Measurements from ENCODE around the gene MIB2. TPM values are rescaled to one million over a fixed set of nuclear protein-coding genes. Genes with fewer than 3 reads are reported as not detected.

MIB2 gene
- total RNA-seq, 3 donors from 2014 or later (not counting 1 experiment from before 2014, with no cell fraction given) = 44.9 to 54.1 (median 46.0) TPM

- no peak overlapping the region for H3K4me3 Mint-ChIP-seq
- no peak for TF ChIP-seq CTCF (IDR thresholded peaks at IDR 0.05)
- peak in 1 of 3 donors; percentile 42 for ATAC-seq
- Histone ChIP-seq H3K9me3 (ENCODE audit: control insufficient read depth, insufficient read depth, low read length) (no peaks in the 10 kb centered on the region), H3K4me1 (ENCODE audit: control insufficient read depth, insufficient read depth, low read length) (peaks cover 3% of the 10 kb centered on the region), H3K27ac (ENCODE audit: low read length) (no peak overlapping the region), H3K36me3 (ENCODE audit: control insufficient read depth, insufficient read depth, low read length) (peaks cover 35% of the 10 kb centered on the region), H3K27me3 (ENCODE audit: control insufficient read depth, insufficient read depth, low read length) (no peaks in the 10 kb centered on the region), H3K4me3 (ENCODE audit: low read length) (no peak overlapping the region)
- intact Hi-C loops (cut with micrococcal nuclease) = no loop called here
- H3K27me3 Mint-ChIP-seq (ENCODE audit: low read depth in 2 of 2) = no peaks in the 10 kb centered on the region
- H3K9me3 Mint-ChIP-seq = no peaks in the 10 kb centered on the region
- H3K36me3 Mint-ChIP-seq = no peaks in the 10 kb centered on the region
- WGBS (ENCODE audit: insufficient coverage) = 94% methylated on average over 25 of the region's 25 CpGs
- H3K4me1 Mint-ChIP-seq = no peaks in the 10 kb centered on the region
- no peak overlapping the region for H3K27ac Mint-ChIP-seq
- DNase-seq = peak; percentile 24 to 51
Observed at GRCh38 chr1:1665815-1666251, 50.5 kb downstream of the MIB2 start.

GRCh38 chr1:1666526-1666925 lies 51.2 kb downstream of the MIB2 start:
- Histone ChIP-seq H3K4me3 (ENCODE audit: low read length) (no peak overlapping the region), H3K4me1 (ENCODE audit: control insufficient read depth, insufficient read depth, low read length) (peaks cover 3% of the 10 kb centered on the region), H3K27me3 (ENCODE audit: control insufficient read depth, insufficient read depth, low read length) (no peaks in the 10 kb centered on the region), H3K9me3 (ENCODE audit: control insufficient read depth, insufficient read depth, low read length) (no peaks in the 10 kb centered on the region), H3K36me3 (ENCODE audit: control insufficient read depth, insufficient read depth, low read length) (peaks cover 42% of the 10 kb centered on the region), H3K27ac (ENCODE audit: low read length) (no peak overlapping the region)
- no peak for DNase-seq
- H3K4me3 Mint-ChIP-seq = no peak overlapping the region
- no peaks in the 10 kb centered on the region for H3K9me3 Mint-ChIP-seq
- no peaks in the 10 kb centered on the region for H3K4me1 Mint-ChIP-seq
- WGBS (ENCODE audit: insufficient coverage) = 98% methylated on average over 15 of the region's 15 CpGs
- no peak overlapping the region for H3K27ac Mint-ChIP-seq
- intact Hi-C loops (cut with micrococcal nuclease) = no loop called here
- no peaks in the 10 kb centered on the region for H3K27me3 Mint-ChIP-seq (ENCODE audit: low read depth in 2 of 2)
- TF ChIP-seq CTCF (IDR thresholded peaks at IDR 0.05) = no peak
- ATAC-seq = no peak
- no peaks in the 10 kb centered on the region for H3K36me3 Mint-ChIP-seq

GRCh38 chr1:1669468-1670440 lies 54.5 kb downstream of the MIB2 start:
- H3K9me3 ChIP-seq (ENCODE audit: control insufficient read depth, insufficient read depth, low read length) = no peaks in the 10 kb centered on the region
- intact Hi-C loops (cut with micrococcal nuclease) = loop anchor here (10.0 kb wide), 2 partner anchors 55 to 95 kb away; partner anchors contain the start of genes MIB2 and SSU72
- DNase-seq (no peak), ATAC-seq (no peak)
- H3K36me3 ChIP-seq (ENCODE audit: control insufficient read depth, insufficient read depth, low read length) = peaks cover 52% of the 10 kb centered on the region
- H3K27ac ChIP-seq (ENCODE audit: low read length) = no peak overlapping the region
- no peak overlapping the region for H3K27ac Mint-ChIP-seq
- H3K4me3 Mint-ChIP-seq = no peak overlapping the region
- no peaks in the 10 kb centered on the region for H3K4me1 Mint-ChIP-seq
- peaks cover under 1% of the 10 kb centered on the region for H3K4me1 ChIP-seq (ENCODE audit: control insufficient read depth, insufficient read depth, low read length)
- H3K9me3 Mint-ChIP-seq = no peaks in the 10 kb centered on the region
- H3K27me3 ChIP-seq (ENCODE audit: control insufficient read depth, insufficient read depth, low read length) = no peaks in the 10 kb centered on the region
- 95% methylated on average over 43 of the region's 43 CpGs for WGBS (ENCODE audit: insufficient coverage)
- no peak for TF ChIP-seq CTCF (IDR thresholded peaks at IDR 0.05)
- H3K27me3 Mint-ChIP-seq (ENCODE audit: low read depth in 2 of 2) = no peaks in the 10 kb centered on the region
- no peaks in the 10 kb centered on the region for H3K36me3 Mint-ChIP-seq
- H3K4me3 ChIP-seq (ENCODE audit: low read length) = no peak overlapping the region

Data from natural killer cell (primary cell).